ENCODE results near the gene MFSD12. TPM values are rescaled to one million over a fixed set of nuclear protein-coding genes. Genes with fewer than 3 reads are reported as not detected.

Gene MFSD12
- total and polyA plus RNA-seq, 8 donors, result 32.2 to 90.2 (median 46.7) TPM

GRCh38 chr19:3543150-3544057, 14.0 kb downstream of the MFSD12 start:
- no peaks in the 10 kb centered on the region for H3K27me3 ChIP-seq
- peaks cover 0 to 70% of the 10 kb centered on the region in 2 donors for H3K36me3 ChIP-seq
- TF ChIP-seq, protein P1, sequence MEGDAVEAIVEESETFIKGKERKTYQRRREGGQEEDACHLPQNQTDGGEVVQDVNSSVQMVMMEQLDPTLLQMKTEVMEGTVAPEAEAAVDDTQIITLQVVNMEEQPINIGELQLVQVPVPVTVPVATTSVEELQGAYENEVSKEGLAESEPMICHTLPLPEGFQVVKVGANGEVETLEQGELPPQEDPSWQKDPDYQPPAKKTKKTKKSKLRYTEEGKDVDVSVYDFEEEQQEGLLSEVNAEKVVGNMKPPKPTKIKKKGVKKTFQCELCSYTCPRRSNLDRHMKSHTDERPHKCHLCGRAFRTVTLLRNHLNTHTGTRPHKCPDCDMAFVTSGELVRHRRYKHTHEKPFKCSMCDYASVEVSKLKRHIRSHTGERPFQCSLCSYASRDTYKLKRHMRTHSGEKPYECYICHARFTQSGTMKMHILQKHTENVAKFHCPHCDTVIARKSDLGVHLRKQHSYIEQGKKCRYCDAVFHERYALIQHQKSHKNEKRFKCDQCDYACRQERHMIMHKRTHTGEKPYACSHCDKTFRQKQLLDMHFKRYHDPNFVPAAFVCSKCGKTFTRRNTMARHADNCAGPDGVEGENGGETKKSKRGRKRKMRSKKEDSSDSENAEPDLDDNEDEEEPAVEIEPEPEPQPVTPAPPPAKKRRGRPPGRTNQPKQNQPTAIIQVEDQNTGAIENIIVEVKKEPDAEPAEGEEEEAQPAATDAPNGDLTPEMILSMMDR (IDR thresholded peaks at IDR 0.05), result no peak
- intact Hi-C loops (cut with DNase I), result loop anchor here in 1 of 2 donors (10.0 kb wide), 1 partner anchor 71 kb away; no protein-coding TSS in a partner anchor
- no peak for DNase-seq
- peaks cover 0 to 11% of the 10 kb centered on the region in 2 donors for H3K4me1 ChIP-seq
- no peak for ATAC-seq
- H3K4me3 ChIP-seq, result no peak overlapping the region
- H3K27ac ChIP-seq, result no peak overlapping the region
- H3K9me3 ChIP-seq, result no peaks in the 10 kb centered on the region

- TF ChIP-seq, protein P1 (IDR thresholded peaks at IDR 0.05), result no peak
- ATAC-seq (no peak), DNase-seq (no peak)
- peaks cover 0 to 67% of the 10 kb centered on the region in 2 donors for H3K36me3 ChIP-seq
- intact Hi-C loops (cut with DNase I), result loop anchor here in 1 of 2 donors (10.0 kb wide), 1 partner anchor 75 kb away; no protein-coding TSS in a partner anchor
- no peaks in the 10 kb centered on the region for H3K9me3 ChIP-seq
- no peaks in the 10 kb centered on the region for H3K4me1 ChIP-seq
- H3K4me3 ChIP-seq, result no peak overlapping the region
- no peak overlapping the region for H3K27ac ChIP-seq
- no peaks in the 10 kb centered on the region for H3K27me3 ChIP-seq
Measured at GRCh38 chr19:3539756-3540118, 17.6 kb downstream of the MFSD12 start.

GRCh38 chr19:3538965-3539755, 18.2 kb downstream of the MFSD12 start, which contains the start of gene TEKTIP1:
Gene TEKTIP1 (plus strand): TSS chr19:3539174. CDS start chr19:3539178, 4 bp downstream.
- H3K27ac ChIP-seq, result peak within 1 kb of the TSS in 1 of 2 donors; percentile 18
- H3K4me1 ChIP-seq, result no peaks in the 10 kb centered on the region
- no peaks in the 10 kb centered on the region for H3K9me3 ChIP-seq
- no peaks in the 10 kb centered on the region for H3K27me3 ChIP-seq
- no peak within 1 kb of the TSS for H3K4me3 ChIP-seq
- TF ChIP-seq, protein P1 (IDR thresholded peaks at IDR 0.05), result no peak
- peaks cover 0 to 67% of the 10 kb centered on the region in 2 donors for H3K36me3 ChIP-seq
- no peak for DNase-seq
- intact Hi-C loops (cut with DNase I), result no loop called here
- ATAC-seq, result no peak

- TF ChIP-seq, protein P1 (IDR thresholded peaks at IDR 0.05), result no peak
- no peak overlapping the region for H3K27ac ChIP-seq
- H3K27me3 ChIP-seq, result no peaks in the 10 kb centered on the region
- H3K4me1 ChIP-seq, result no peaks in the 10 kb centered on the region
- no peaks in the 10 kb centered on the region for H3K9me3 ChIP-seq
- ATAC-seq, result no peak
- no peak overlapping the region for H3K4me3 ChIP-seq
- intact Hi-C loops (cut with DNase I), result no loop called here
- no peak for DNase-seq
- peaks cover 0 to 67% of the 10 kb centered on the region in 2 donors for H3K36me3 ChIP-seq
Measured at GRCh38 chr19:3538258-3538929, 19.0 kb downstream of the MFSD12 start.

All from left lung (tissue), 10 donors.